ENCODE measurements around the gene RACGAP1.
A peak's percentile ranks its signal among the peaks of the same experiment; 100 is the strongest.

The RACGAP1 gene

DNA sequence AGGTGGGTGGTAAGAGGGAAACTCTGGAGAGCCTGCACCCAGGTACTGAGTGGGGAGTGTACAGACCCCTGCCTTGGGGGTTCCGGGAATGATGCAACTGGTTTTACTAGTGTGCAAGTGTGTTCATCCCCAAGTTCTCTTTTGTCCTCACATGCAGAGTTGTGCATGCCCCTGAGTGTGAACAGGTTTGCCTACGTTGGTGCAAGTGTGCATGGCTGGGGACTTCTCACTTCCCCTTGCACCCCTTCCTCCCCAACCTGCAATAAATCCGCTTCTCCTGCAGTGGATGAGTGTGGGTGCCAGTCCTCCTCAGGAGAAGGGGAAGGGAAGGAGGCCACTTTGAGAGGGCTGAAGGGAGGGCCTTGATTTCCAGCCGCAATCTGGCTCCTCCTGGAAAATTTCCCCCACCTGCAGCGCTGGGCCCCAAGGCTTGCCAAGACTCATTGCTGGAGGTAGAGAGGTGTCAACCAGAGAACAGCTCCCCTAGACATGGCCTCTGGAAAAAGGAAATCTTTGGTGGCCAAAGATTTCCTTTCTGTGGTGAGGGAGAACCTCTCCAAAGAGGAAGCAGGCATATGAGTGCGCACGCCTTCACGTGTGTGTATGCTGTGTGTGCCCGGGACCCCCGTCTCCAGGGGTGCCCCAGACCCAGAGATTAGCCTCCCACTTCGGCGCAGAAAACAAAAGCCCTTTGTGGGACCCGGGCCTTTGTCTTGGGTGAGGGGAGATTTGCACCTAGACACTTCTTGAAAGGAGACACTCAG, 69.2 kb downstream of the RACGAP1 start:
- Histone ChIP-seq H4K8ac (ENCODE audit: low read depth, low read length) (no peak overlapping the region), H2AFZ (ENCODE audit: low read length) (no peak overlapping the region), H2BK5ac (ENCODE audit: low read length) (no peak overlapping the region), H2AK5ac (ENCODE audit: low read depth, low read length) (peak overlapping the region; percentile 21), H3K27me3 (ENCODE audit: control insufficient read depth in 3 of 3, insufficient read depth in 3 of 3, low read depth in 1 of 3, low read length in 3 of 3) (peaks cover 4 to 41% (median 18%) of the 10 kb centered on the region in 3 experiments), H2BK15ac (ENCODE audit: low read length) (no peak overlapping the region), H2BK120ac (ENCODE audit: low read depth, low read length) (no peak overlapping the region), H3K4me3 (ENCODE audit: low read length in 2 of 2) (no peak overlapping the region), H3K79me1 (ENCODE audit: low read depth, low read length) (no peaks in the 10 kb centered on the region), H3K4me2 (ENCODE audit: insufficient read depth, low read length, poor library complexity, severe bottlenecking) (no peak overlapping the region), H3K9ac (ENCODE audit: low read depth, low read length, poor library complexity) (no peak overlapping the region), H3K36me3 (replicated peaks in 1 of 2; ENCODE audit: control insufficient read depth in 2 of 2, insufficient read depth in 2 of 2, low read length in 2 of 2) (no peaks in the 10 kb centered on the region), H3K4me1 (ENCODE audit: control insufficient read depth in 2 of 2, insufficient read depth in 1 of 2, low read depth in 1 of 2, low read length in 2 of 2) (peaks cover 16 to 19% of the 10 kb centered on the region in 2 donors), H3K4ac (ENCODE audit: low read length) (no peak overlapping the region), H3K9me3 (replicated peaks in 1 of 2; ENCODE audit: control insufficient read depth in 2 of 2, insufficient read depth in 1 of 2, low read depth in 1 of 2, low read length in 2 of 2) (no peaks in the 10 kb centered on the region), H3K23ac (ENCODE audit: low read depth, low read length, poor library complexity) (peak overlapping the region; percentile 29), H3K14ac (ENCODE audit: low read length) (no peak overlapping the region), H4K91ac (ENCODE audit: low read depth, low read length, poor library complexity) (no peak overlapping the region), H3K18ac (ENCODE audit: low read length) (peak overlapping the region; percentile 91), H3K27ac (replicated peaks; ENCODE audit: low read length) (no peak overlapping the region), H2BK12ac (ENCODE audit: low read length) (no peak overlapping the region)
- no CpG with 5 or more reads among the region's 13 CpGs for WGBS, 2 donors (ENCODE audit: extremely low coverage in 2 of 2, insufficient read length in 2 of 2, insufficient replicate concordance in 1 of 2)
- DNase-seq (ENCODE audit: low spot score), result no peak

DNA sequence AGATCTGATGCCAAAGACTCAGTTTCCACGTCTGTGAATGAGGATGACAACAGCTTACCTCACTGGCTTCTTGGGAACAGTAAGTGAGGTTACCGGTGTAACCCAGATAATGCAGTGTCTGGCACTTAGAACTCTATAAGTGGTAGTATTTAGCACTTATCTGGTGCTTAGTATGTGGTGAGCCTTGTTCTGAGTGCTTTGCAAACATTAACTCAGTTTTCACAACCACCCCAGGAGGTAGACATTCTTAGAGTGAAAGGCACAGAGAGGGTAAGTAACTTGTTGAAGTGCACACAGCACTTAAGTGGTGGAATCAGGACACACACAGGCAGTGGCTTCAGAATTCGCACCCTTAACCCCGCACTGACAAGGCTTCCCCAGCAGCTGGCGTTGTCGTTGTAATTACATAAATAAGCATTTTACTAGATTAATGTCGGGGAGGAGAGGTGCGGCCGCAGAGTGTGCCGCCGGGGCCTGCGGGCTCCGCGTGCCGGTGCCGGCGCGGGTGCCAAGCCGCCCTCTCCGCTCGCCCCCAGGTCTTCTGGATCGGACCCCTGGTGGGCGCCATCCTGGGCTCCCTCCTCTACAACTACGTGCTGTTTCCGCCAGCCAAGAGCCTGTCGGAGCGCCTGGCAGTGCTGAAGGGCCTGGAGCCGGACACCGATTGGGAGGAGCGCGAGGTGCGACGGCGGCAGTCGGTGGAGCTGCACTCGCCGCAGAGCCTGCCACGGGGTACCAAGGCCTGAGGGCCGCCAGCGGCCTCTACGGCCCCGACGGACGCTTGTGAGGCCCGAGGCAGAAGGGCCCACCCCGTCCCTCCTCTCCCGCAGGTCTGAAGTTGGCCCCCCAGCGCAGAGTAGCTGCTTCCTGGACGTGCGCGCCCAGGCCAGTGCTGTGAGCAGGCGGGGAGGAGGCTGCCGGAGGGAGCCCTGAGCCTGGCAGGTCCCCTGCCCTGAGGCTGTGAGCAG, 70.1 kb downstream of the RACGAP1 start:
- peaks cover 13 to 17% of the 10 kb centered on the region in 2 donors for H3K4me1 ChIP-seq (ENCODE audit: control insufficient read depth in 2 of 2, insufficient read depth in 1 of 2, low read depth in 1 of 2, low read length in 2 of 2)
- peak overlapping the region; percentile 92 for H2BK12ac ChIP-seq (ENCODE audit: low read length)
- H4K91ac ChIP-seq (ENCODE audit: low read depth, low read length, poor library complexity), result no peak overlapping the region
- H3K27ac ChIP-seq (replicated peaks; ENCODE audit: low read length), result no peak overlapping the region
- H3K4me2 ChIP-seq (ENCODE audit: insufficient read depth, low read length, poor library complexity, severe bottlenecking), result no peak overlapping the region
- WGBS, 2 donors (ENCODE audit: extremely low coverage in 2 of 2, insufficient read length in 2 of 2, insufficient replicate concordance in 1 of 2), result no CpG with 5 or more reads among the region's 53 CpGs
- H2AFZ ChIP-seq (ENCODE audit: low read length), result no peak overlapping the region
- H2BK15ac ChIP-seq (ENCODE audit: low read length), result no peak overlapping the region
- H3K4me3 ChIP-seq (ENCODE audit: low read length in 2 of 2), result no peak overlapping the region
- no peak overlapping the region for H2BK120ac ChIP-seq (ENCODE audit: low read depth, low read length)
- peak overlapping the region; percentile 11 for H2BK5ac ChIP-seq (ENCODE audit: low read length)
- peak overlapping the region; percentile 91 for H3K18ac ChIP-seq (ENCODE audit: low read length)
- H2AK5ac ChIP-seq (ENCODE audit: low read depth, low read length), result peak overlapping the region; percentile 21
- H3K27me3 ChIP-seq (ENCODE audit: control insufficient read depth in 3 of 3, insufficient read depth in 3 of 3, low read depth in 1 of 3, low read length in 3 of 3), result peaks cover 0 to 32% (median 21%) of the 10 kb centered on the region in 3 experiments
- H3K36me3 ChIP-seq (replicated peaks in 1 of 2; ENCODE audit: control insufficient read depth in 2 of 2, insufficient read depth in 2 of 2, low read length in 2 of 2), result no peaks in the 10 kb centered on the region
- H4K8ac ChIP-seq (ENCODE audit: low read depth, low read length), result no peak overlapping the region
- H3K23ac ChIP-seq (ENCODE audit: low read depth, low read length, poor library complexity), result no peak overlapping the region
- H3K4ac ChIP-seq (ENCODE audit: low read length), result no peak overlapping the region
- no peaks in the 10 kb centered on the region for H3K79me1 ChIP-seq (ENCODE audit: low read depth, low read length)
- no peak overlapping the region for H3K14ac ChIP-seq (ENCODE audit: low read length)
- peak overlapping the region; percentile 24 for H3K9ac ChIP-seq (ENCODE audit: low read depth, low read length, poor library complexity)
- no peaks in the 10 kb centered on the region for H3K9me3 ChIP-seq (replicated peaks in 1 of 2; ENCODE audit: control insufficient read depth in 2 of 2, insufficient read depth in 1 of 2, low read depth in 1 of 2, low read length in 2 of 2)
- DNase-seq (ENCODE audit: low spot score), result no peak

DNA sequence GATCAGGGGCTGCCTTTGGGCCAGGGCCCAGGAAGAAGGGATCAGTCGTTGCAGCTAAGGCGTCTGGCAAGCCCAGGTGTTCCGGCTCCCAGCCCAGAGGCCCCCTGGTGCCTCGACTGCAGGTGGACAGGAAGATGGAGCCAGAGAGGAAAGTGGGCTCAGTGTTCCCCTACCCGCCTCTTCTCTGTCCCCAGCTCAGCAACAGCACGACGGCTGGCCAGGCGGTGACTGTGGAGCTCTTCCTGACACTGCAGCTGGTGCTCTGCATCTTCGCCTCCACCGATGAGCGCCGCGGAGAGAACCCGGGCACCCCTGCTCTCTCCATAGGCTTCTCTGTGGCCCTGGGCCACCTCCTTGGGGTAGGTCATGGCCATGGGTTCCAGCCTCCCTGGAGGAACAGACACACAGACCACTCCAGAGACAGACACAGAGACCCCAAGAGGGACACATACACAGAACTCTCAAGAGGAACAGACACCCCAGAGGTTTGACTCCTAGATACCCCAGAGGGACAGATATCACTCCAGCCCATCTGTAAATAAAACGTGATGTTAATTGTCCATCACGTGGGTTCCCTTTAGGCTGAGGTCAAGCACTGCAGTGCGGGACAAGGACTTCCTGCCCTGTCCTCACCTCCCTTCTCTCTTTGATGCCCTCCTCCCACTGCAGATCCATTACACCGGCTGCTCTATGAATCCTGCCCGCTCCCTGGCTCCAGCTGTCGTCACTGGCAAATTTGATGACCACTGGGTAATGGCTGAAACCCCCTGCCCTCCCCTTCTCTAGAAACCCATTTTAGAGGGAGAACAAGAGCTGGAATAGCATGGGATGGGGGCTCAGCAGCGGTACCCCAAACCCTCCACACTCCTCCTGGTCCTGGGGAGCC, 71.1 kb downstream of the RACGAP1 start:
- no peak overlapping the region for H2BK12ac ChIP-seq (ENCODE audit: low read length)
- H3K4ac ChIP-seq (ENCODE audit: low read length), result no peak overlapping the region
- no peak overlapping the region for H3K23ac ChIP-seq (ENCODE audit: low read depth, low read length, poor library complexity)
- H3K4me2 ChIP-seq (ENCODE audit: insufficient read depth, low read length, poor library complexity, severe bottlenecking), result no peak overlapping the region
- no peak overlapping the region for H3K14ac ChIP-seq (ENCODE audit: low read length)
- peak overlapping the region; percentile 23 for H3K18ac ChIP-seq (ENCODE audit: low read length)
- H2BK5ac ChIP-seq (ENCODE audit: low read length), result no peak overlapping the region
- H2AK5ac ChIP-seq (ENCODE audit: low read depth, low read length), result peak overlapping the region; percentile 58
- DNase-seq (ENCODE audit: low spot score), result no peak
- H3K27me3 ChIP-seq (ENCODE audit: control insufficient read depth in 3 of 3, insufficient read depth in 3 of 3, low read depth in 1 of 3, low read length in 3 of 3), result peaks cover 0 to 30% (median 28%) of the 10 kb centered on the region in 3 experiments
- no peak overlapping the region for H3K27ac ChIP-seq (replicated peaks; ENCODE audit: low read length)
- H3K79me1 ChIP-seq (ENCODE audit: low read depth, low read length), result no peaks in the 10 kb centered on the region
- no peaks in the 10 kb centered on the region for H3K9me3 ChIP-seq (replicated peaks in 1 of 2; ENCODE audit: control insufficient read depth in 2 of 2, insufficient read depth in 1 of 2, low read depth in 1 of 2, low read length in 2 of 2)
- peaks cover 3 to 11% of the 10 kb centered on the region in 2 donors for H3K4me1 ChIP-seq (ENCODE audit: control insufficient read depth in 2 of 2, insufficient read depth in 1 of 2, low read depth in 1 of 2, low read length in 2 of 2)
- H2AFZ ChIP-seq (ENCODE audit: low read length), result no peak overlapping the region
- peak overlapping the region; percentile 62 for H2BK15ac ChIP-seq (ENCODE audit: low read length)
- no peak overlapping the region for H4K8ac ChIP-seq (ENCODE audit: low read depth, low read length)
- no peak overlapping the region for H4K91ac ChIP-seq (ENCODE audit: low read depth, low read length, poor library complexity)
- no peaks in the 10 kb centered on the region for H3K36me3 ChIP-seq (replicated peaks in 1 of 2; ENCODE audit: control insufficient read depth in 2 of 2, insufficient read depth in 2 of 2, low read length in 2 of 2)
- H2BK120ac ChIP-seq (ENCODE audit: low read depth, low read length), result no peak overlapping the region
- H3K4me3 ChIP-seq (ENCODE audit: low read length in 2 of 2), result no peak overlapping the region
- peak overlapping the region; percentile 45 for H3K9ac ChIP-seq (ENCODE audit: low read depth, low read length, poor library complexity)
- WGBS, 2 donors (ENCODE audit: extremely low coverage in 2 of 2, insufficient read length in 2 of 2, insufficient replicate concordance in 1 of 2), result no CpG with 5 or more reads among the region's 21 CpGs
